Measurements from ENCODE around the gene TRIM67. TPM values are rescaled to one million over a fixed set of nuclear protein-coding genes. Genes with fewer than 3 reads are reported as not detected.
"Not testable (repeated sequence)": the region's sequence is repeated elsewhere in the genome, so short reads cannot be mapped to it uniquely, and the experiment has no call there.

Gene TRIM67
- total and polyA plus RNA-seq, 10 donors = under 0.01 to 0.06 (median under 0.01) TPM; not detected in 7

DNA sequence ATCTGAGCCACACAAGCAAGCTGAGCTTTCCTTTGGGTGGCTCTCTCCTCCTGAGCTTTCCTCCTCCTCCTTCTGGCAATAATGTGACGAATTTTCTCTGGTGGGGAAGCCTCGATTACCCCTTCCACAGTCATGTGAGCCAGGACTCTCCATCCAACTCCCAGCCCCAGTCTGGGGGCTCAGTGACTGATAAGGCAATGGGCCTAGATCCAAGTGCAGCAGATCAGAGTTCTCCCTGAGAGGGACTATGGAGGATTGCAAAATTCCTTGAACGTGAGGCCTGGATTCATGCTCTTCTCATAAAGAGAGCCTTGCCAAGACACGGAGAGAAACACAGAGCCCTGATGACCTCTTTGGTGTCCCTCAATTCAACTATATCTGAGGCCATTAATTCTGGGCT lies 31.3 kb upstream of the TRIM67 start:
- Histone ChIP-seq H3K27me3 (replicated peaks in 1 of 7) (no peaks in the 10 kb centered on the region), H3K36me3 (no peaks in the 10 kb centered on the region), H3K9me3 (peaks cover 0 to 6% (median 0%) of the 10 kb centered on the region in 8 donors), H3K4me1 (no peaks in the 10 kb centered on the region), H3K4me3 (no peak overlapping the region), H3K27ac (no peak overlapping the region)
- WGBS, 5 donors = 69 to 79% (median 74%) methylated on average over 4 of the region's 4 CpGs
- DNase-seq = no peak
- TF ChIP-seq POLR2A (IDR thresholded peaks at IDR 0.05) (no peak), POLR2AphosphoS5 (IDR thresholded peaks at IDR 0.05) (no peak)
- TF ChIP-seq, protein P1, sequence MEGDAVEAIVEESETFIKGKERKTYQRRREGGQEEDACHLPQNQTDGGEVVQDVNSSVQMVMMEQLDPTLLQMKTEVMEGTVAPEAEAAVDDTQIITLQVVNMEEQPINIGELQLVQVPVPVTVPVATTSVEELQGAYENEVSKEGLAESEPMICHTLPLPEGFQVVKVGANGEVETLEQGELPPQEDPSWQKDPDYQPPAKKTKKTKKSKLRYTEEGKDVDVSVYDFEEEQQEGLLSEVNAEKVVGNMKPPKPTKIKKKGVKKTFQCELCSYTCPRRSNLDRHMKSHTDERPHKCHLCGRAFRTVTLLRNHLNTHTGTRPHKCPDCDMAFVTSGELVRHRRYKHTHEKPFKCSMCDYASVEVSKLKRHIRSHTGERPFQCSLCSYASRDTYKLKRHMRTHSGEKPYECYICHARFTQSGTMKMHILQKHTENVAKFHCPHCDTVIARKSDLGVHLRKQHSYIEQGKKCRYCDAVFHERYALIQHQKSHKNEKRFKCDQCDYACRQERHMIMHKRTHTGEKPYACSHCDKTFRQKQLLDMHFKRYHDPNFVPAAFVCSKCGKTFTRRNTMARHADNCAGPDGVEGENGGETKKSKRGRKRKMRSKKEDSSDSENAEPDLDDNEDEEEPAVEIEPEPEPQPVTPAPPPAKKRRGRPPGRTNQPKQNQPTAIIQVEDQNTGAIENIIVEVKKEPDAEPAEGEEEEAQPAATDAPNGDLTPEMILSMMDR (IDR thresholded peaks at IDR 0.05 in 8 of 11, conservative IDR thresholded peaks at IDR 0.05 in 3 of 11) = no peak
- intact Hi-C loops (cut with DNase I; ENCODE audit: low total_unique reads) = no loop called here

DNA sequence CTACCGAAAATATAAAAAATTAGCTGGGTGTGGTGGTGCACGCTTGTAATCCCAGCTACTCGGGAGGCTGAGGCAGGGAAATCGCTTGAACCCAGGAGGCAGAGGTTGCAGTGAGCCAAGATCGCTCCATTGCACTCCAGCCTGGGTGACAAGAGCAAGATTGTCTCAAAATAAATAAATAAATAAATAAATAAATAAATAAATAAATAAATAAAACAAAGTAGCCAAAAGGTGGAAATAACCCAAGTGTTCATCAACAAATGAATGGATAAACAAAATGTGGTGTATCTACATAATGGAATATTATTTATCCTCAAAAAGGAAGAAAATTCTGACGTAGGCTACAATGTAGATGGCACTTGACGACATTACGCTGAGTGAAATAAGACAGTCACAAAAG lies 29.3 kb upstream of the TRIM67 start:
- WGBS, 5 donors = 95 to 97% (median 95%) methylated on average over 8 of the region's 8 CpGs
- DNase-seq; H3K4me3 ChIP-seq; H3K4me1 ChIP-seq; intact Hi-C loops (cut with DNase I; ENCODE audit: low total_unique reads); H3K27me3 ChIP-seq (replicated peaks in 1 of 7); H3K36me3 ChIP-seq; H3K9me3 ChIP-seq; H3K27ac ChIP-seq: not testable (repeated sequence)

DNA sequence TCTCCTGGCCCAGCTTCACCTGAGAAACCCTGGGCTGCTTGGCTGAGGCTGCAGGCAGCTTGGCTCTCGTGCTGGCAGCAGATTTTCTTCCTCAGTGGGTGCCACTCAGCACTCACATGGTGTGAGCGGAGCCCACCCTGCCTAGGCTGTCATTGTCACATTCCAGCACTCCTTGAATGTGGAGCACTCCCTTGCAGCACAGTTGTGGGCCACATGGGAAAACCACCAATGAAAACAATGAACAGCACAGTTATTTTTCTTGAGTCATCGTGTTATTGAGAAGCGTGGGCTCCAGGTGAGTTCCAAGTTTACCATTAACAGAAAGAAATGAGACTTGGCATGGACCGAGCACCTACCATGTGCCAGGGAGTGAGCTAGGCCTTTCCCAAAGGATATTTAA lies 27.2 kb upstream of the TRIM67 start:
- TF ChIP-seq POLR2A (IDR thresholded peaks at IDR 0.05) (no peak), POLR2AphosphoS5 (IDR thresholded peaks at IDR 0.05) (no peak)
- TF ChIP-seq, protein P1 (IDR thresholded peaks at IDR 0.05 in 8 of 11, conservative IDR thresholded peaks at IDR 0.05 in 3 of 11) = no peak
- Histone ChIP-seq H3K4me3 (no peak overlapping the region), H3K4me1 (peaks cover 0 to 12% (median 2%) of the 10 kb centered on the region in 6 donors), H3K27ac (no peak overlapping the region), H3K27me3 (replicated peaks in 1 of 7) (no peaks in the 10 kb centered on the region), H3K36me3 (no peaks in the 10 kb centered on the region), H3K9me3 (no peaks in the 10 kb centered on the region)
- DNase-seq = no peak
- WGBS, 5 donors = 87 to 91% (median 88%) methylated on average over 4 to 5 of the region's 5 CpGs
- intact Hi-C loops (cut with DNase I; ENCODE audit: low total_unique reads) = no loop called here

DNA sequence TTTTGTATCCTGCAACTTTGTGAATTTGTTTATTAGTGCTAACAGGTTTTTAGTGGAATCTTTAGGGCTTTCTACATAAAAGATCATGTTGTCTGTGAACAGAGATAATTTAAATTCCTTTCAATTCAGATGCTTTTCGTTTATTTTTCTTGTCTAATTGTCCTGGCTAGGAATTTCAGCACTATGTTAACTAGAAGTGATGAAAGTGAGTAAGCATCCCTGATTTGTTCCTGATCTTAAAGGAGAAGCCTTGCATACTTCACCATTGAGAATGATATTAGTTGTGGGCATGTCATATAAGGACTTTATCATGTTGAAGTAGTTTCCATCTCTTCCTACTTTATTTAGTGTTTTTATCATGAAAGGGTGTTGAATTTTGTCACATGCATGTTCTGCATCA lies 23.6 kb upstream of the TRIM67 start:
- H3K27ac ChIP-seq = no peak overlapping the region
- intact Hi-C loops (cut with DNase I; ENCODE audit: low total_unique reads) = no loop called here
- H3K27me3 ChIP-seq (replicated peaks in 1 of 7) = peaks cover 0 to 3% (median 0%) of the 10 kb centered on the region in 7 donors
- no peaks in the 10 kb centered on the region for H3K36me3 ChIP-seq
- 51 to 59% (median 54%) methylated on average over 1 of the region's 1 CpG for WGBS, 5 donors
- no peak overlapping the region for H3K4me3 ChIP-seq
- no peak for DNase-seq
- peaks cover 0 to 25% (median 2%) of the 10 kb centered on the region in 6 donors for H3K4me1 ChIP-seq
- TF ChIP-seq POLR2A (IDR thresholded peaks at IDR 0.05) (no peak), POLR2AphosphoS5 (IDR thresholded peaks at IDR 0.05) (no peak)
- TF ChIP-seq, protein P1 (IDR thresholded peaks at IDR 0.05 in 8 of 11, conservative IDR thresholded peaks at IDR 0.05 in 3 of 11) = no peak
- no peaks in the 10 kb centered on the region for H3K9me3 ChIP-seq

DNA sequence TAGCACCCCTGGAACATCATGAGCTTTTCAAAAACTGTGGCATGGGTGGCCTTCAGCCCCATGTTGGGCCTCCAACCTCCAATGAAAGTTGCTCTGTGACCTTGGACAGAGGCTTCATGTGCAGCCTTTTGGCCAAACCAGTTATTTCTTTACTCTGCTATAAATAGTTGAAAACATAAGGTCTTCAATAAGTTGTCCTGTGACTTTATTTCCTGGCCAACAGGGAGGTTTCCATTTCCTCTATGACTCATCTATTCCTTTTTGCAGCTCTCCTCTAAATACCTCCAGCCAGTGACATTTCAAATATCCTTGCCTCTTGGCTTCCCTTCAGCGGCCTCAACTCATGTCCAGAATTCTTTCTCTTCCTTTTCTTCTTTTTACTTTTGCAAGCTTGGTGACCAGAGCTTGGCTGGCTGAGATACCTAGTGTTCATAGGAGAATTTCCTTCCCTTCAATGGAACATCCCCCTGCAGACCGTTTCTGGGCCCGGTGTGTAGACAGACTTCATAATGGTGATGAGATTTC lies 22.7 kb upstream of the TRIM67 start:
- peaks cover 0 to 3% (median 0%) of the 10 kb centered on the region in 7 donors for H3K27me3 ChIP-seq (replicated peaks in 1 of 7)
- peaks cover 0 to 25% (median 2%) of the 10 kb centered on the region in 6 donors for H3K4me1 ChIP-seq
- peak in 1 of 3 donors; percentile 6 for TF ChIP-seq POLR2AphosphoS5 (IDR thresholded peaks at IDR 0.05)
- TF ChIP-seq, protein P1 (IDR thresholded peaks at IDR 0.05 in 8 of 11, conservative IDR thresholded peaks at IDR 0.05 in 3 of 11) = no peak
- TF ChIP-seq POLR2A (IDR thresholded peaks at IDR 0.05) = no peak
- DNase-seq = no peak
- H3K4me3 ChIP-seq = no peak overlapping the region
- H3K27ac ChIP-seq = peak overlapping the region in 6 of 8 donors; percentile 29 to 70 (median 45)
- WGBS, 5 donors = 50 to 73% (median 65%) methylated on average over 3 of the region's 3 CpGs
- H3K36me3 ChIP-seq = no peaks in the 10 kb centered on the region
- intact Hi-C loops (cut with DNase I; ENCODE audit: low total_unique reads) = no loop called here
- no peaks in the 10 kb centered on the region for H3K9me3 ChIP-seq
